Adrenal gland (tissue), 12 donors: Measurements from ENCODE around the gene PFKP. TPM values are rescaled to one million over a fixed set of nuclear protein-coding genes. Genes with fewer than 3 reads are reported as not detected.

ENCODE experiments used
- DNase-seq, 7 donors: peaks; one replicate each; pipeline ENCODE4 v3.0.0-alpha.2; 2019 to 2020
- H3K27ac ChIP-seq, 5 donors: fragments of 200-600 bp; sonication (generic) in 4 of 5; 1 replicate in 3 of 5; 2 replicates in 2 of 5; pipeline versions ENCODE4 v1.5.1 to v1.8.0; 2016 to 2020; ENCODE audit warnings: mild to moderate bottlenecking in 1 of 5
- H3K27me3 ChIP-seq: fragments of 200-600 bp; 2 replicates; pipeline ENCODE4 v1.8.0; 2021
- H3K36me3 ChIP-seq, 2 donors: fragments of 200-600 bp; replicated peaks in 1 of 2; 1 replicate in 1 of 2; 2 replicates in 1 of 2; pipeline versions ENCODE4 v1.5.1 to v1.8.0; 2018 to 2022
- H3K4me1 ChIP-seq, 2 donors: fragments of 200-600 bp; replicated peaks in 1 of 2; 1 replicate in 1 of 2; 2 replicates in 1 of 2; pipeline versions ENCODE4 v1.5.1 to v1.8.0; 2018 to 2021
- H3K4me3 ChIP-seq, 4 donors: fragments of 200-600 bp; sonication (generic) in 3 of 4; one replicate each; pipeline ENCODE4 v1.5.1; 2016 to 2018
- H3K9me3 ChIP-seq, 3 donors: fragments of 200-600 bp; sonication (generic) in 1 of 3; replicated peaks in 1 of 3; 1 replicate in 2 of 3; 2 replicates in 1 of 3; pipeline versions ENCODE4 v1.5.1 to v1.8.0; 2016 to 2021
- POLR2A ChIP-seq, 2 donors: fragments of 450-650 bp; IDR thresholded peaks; one replicate each; pipeline ENCODE4 v1.6.1; 2017; ENCODE audit warnings: antibody characterized with exemption in 2 of 2, mild to moderate bottlenecking in 2 of 2, moderate library complexity in 1 of 2
- WGBS, 4 donors: extraction: QIAGEN DNeasy Blood & Tissue Kit in 2 of 4; methylation state at CpG; one replicate each; pipeline versions ENCODE4 v1.1.5 to v1.1.7; 2013 to 2017; 5-methylcytosine and 5-hydroxymethylcytosine counted together
- intact Hi-C, 2 donors: fragments of 100-400 bp; cut with DNase I; formaldehyde crosslinking; loops; one replicate each; pipeline versions ENCODE4 v1.14.1 to v1.15.0; 2022 to 2023
- polyA plus RNA-seq, 3 donors: library from polyadenylated mRNA; stranded (reverse); fragments of 200-250 nt in 2 of 3; fragments of 350-450 nt in 1 of 3; fragmentation: Illumina TruSeq in 1 of 3; extraction: RNeasy Lipid Tissue Mini Kit (QIAGEN cat#74804) in 1 of 3; gene quantifications; one replicate each; pipeline ENCODE4 v1.2.3, GENCODE V29; 2013 to 2014
- total RNA-seq, 9 donors: library from RNA; depleted of rRNA in 4 of 9; stranded (reverse); fragments of >200 nt in 4 of 9; fragments of 120-200 nt in 1 of 9; fragmentation: NEBNext Ultra II Directional in 1 of 9; extraction: Animal tissue kit (Norgen Biotek cat#: 25700) in 1 of 9; gene quantifications; one replicate each; pipeline versions ENCODE4 v1.1.0 to v1.2.4, GENCODE V29; 2013 to 2023
- TF ChIP-seq, protein P1 (sequence below), 6 experiments: fragments of 450-650 bp in 4 of 6; fragments of 200-600 bp in 2 of 6; sonication (generic) in 1 of 6; IDR thresholded peaks; 1 replicate in 5 of 6; 2 replicates in 1 of 6; pipeline versions ENCODE4 v1.5.1 to v1.8.0; 2016 to 2021; ENCODE audit warnings: antibody characterized with exemption in 6 of 6, mild to moderate bottlenecking in 2 of 6, moderate library complexity in 1 of 6
- donor health status: healthy with polysubstance abuse.
- donor health status: Bipolar disorder and iron deficiency.
- donor health status: DM: yes; HTN: yes; CAD: no.
- donor health status: DM: no; HTN: no; CAD: no.
- donor health status: DM: no; HTN: no; CAD: no.
- donor health status: DM: yes; HTN: yes; CAD: no.

PFKP gene
- total and polyA plus RNA-seq, 12 donors: 4.6 to 46.6 (median 16.4) TPM

DNA sequence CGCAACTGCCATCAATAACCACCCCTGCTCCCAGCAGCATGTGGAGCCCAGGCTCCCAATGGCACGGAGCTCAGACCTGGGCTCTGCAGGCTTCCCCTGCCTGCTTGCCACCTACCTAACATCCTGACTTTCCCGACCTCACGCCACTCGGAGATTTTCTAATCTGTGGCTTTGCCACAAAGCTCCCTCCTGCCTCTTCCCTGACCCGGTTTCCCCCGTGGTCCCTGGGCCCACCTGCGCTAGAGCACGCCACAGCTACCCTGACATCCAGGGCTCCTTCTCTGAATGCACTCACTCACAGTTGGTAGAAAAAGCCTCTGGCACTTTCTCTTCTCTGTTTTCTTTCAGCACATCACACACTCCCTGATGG is 85.2 kb downstream of the PFKP start:
- Histone ChIP-seq H3K27ac (no peak overlapping the region), H3K4me3 (no peak overlapping the region), H3K27me3 (no peaks in the 10 kb centered on the region), H3K9me3 (no peaks in the 10 kb centered on the region), H3K36me3 (peaks cover 0 to 96% of the 10 kb centered on the region in 2 donors), H3K4me1 (no peaks in the 10 kb centered on the region)
- intact Hi-C loops: no loop called here
- DNase-seq: no peak
- TF ChIP-seq, protein P1, sequence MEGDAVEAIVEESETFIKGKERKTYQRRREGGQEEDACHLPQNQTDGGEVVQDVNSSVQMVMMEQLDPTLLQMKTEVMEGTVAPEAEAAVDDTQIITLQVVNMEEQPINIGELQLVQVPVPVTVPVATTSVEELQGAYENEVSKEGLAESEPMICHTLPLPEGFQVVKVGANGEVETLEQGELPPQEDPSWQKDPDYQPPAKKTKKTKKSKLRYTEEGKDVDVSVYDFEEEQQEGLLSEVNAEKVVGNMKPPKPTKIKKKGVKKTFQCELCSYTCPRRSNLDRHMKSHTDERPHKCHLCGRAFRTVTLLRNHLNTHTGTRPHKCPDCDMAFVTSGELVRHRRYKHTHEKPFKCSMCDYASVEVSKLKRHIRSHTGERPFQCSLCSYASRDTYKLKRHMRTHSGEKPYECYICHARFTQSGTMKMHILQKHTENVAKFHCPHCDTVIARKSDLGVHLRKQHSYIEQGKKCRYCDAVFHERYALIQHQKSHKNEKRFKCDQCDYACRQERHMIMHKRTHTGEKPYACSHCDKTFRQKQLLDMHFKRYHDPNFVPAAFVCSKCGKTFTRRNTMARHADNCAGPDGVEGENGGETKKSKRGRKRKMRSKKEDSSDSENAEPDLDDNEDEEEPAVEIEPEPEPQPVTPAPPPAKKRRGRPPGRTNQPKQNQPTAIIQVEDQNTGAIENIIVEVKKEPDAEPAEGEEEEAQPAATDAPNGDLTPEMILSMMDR (IDR thresholded peaks at IDR 0.05): no peak
- TF ChIP-seq POLR2A (IDR thresholded peaks at IDR 0.05): no peak
- WGBS, 4 donors: 83 to 94% (median 87%) methylated on average over 8 to 9 of the region's 9 CpGs

DNA sequence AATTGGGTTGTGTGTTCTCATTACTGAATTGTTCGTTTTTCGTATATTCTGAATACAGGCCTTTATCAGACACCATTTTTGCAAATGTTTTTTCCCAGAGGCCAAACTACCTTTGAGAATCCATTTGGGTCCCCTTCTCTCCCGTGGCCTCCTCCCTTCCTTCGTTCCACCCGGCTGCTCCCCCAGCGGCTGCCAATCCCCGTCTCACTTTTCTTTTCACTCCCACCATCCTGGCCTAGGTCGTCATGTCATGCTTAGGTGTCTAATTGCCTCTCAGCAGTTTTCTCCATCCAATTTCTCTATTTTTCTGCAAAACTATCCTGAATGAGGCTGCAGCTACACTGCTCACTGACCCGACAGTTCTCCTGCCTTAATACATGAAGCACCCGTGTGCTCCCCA is 87.3 kb downstream of the PFKP start:
- no peaks in the 10 kb centered on the region for H3K27me3 ChIP-seq
- no peak overlapping the region for H3K27ac ChIP-seq
- H3K36me3 ChIP-seq: peaks cover 0 to 96% of the 10 kb centered on the region in 2 donors
- DNase-seq: no peak
- TF ChIP-seq, protein P1 (IDR thresholded peaks at IDR 0.05): no peak
- TF ChIP-seq POLR2A (IDR thresholded peaks at IDR 0.05): no peak
- intact Hi-C loops: no loop called here
- H3K9me3 ChIP-seq: no peaks in the 10 kb centered on the region
- no peak overlapping the region for H3K4me3 ChIP-seq
- H3K4me1 ChIP-seq: no peaks in the 10 kb centered on the region
- WGBS, 4 donors: 93 to 97% (median 95%) methylated on average over 10 of the region's 10 CpGs

DNA sequence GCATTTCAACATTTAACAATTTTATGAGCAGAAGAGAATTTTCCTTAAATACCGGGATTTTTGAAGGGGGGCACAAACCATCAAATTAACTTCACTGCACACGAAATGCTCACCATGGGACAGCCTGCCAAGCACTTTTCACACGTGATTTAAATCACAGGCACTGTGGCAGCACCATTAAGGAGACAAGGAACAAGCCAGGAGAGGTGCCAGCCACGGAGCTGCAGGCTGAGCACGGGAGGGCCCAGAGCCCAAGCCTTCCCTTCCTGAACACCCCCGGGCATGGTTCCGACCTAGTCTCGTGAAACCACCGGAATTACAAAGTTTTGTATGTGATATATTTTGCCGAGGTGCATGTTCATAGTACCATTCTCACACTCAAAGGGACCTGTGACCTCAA is 91.8 kb downstream of the PFKP start:
- Histone ChIP-seq H3K36me3 (peaks cover 0 to 89% of the 10 kb centered on the region in 2 donors), H3K9me3 (no peaks in the 10 kb centered on the region), H3K4me1 (no peaks in the 10 kb centered on the region), H3K4me3 (no peak overlapping the region), H3K27ac (no peak overlapping the region), H3K27me3 (no peaks in the 10 kb centered on the region)
- TF ChIP-seq POLR2A (IDR thresholded peaks at IDR 0.05): no peak
- TF ChIP-seq, protein P1 (IDR thresholded peaks at IDR 0.05): no peak
- whole genome bisulfite sequencing, 4 donors: 94 to 98% (median 95%) methylated on average over 10 of the region's 10 CpGs
- intact Hi-C loops: no loop called here
- no peak for DNase-seq

DNA sequence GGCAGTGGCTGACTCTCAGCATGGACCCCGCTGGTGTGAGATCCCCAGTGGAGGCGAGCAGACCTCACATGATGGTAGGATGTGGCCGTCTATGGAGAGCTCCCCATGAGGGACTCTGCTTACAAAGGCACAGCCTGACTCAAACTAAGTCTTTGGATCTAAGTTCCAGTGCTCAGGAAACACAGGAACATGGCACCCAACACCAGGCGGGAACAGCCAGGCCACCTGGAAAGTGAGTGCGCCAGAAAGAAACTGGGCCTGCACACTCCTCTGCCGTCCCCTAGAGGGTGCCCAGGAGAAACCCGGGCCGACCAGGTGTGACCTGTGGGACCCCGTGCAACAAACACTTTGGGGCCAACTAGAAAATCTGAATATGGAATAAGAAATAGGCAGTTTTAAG is 95.2 kb downstream of the PFKP start:
- TF ChIP-seq POLR2A (IDR thresholded peaks at IDR 0.05): no peak
- TF ChIP-seq, protein P1 (IDR thresholded peaks at IDR 0.05): no peak
- intact Hi-C loops: no loop called here
- H3K36me3 ChIP-seq: peaks cover 0 to 89% of the 10 kb centered on the region in 2 donors

More for the DNA sequence above, 95.2 kb downstream of the PFKP start:
- no peaks in the 10 kb centered on the region for H3K27me3 ChIP-seq
- DNase-seq: no peak
- no peak overlapping the region for H3K4me3 ChIP-seq
- H3K27ac ChIP-seq: no peak overlapping the region
- H3K4me1 ChIP-seq: no peaks in the 10 kb centered on the region
- H3K9me3 ChIP-seq: no peaks in the 10 kb centered on the region
- 88 to 94% (median 94%) methylated on average over 8 to 9 of the region's 9 CpGs for WGBS, 4 donors
